ENCODE measurements around the gene EBLN1.

- TF ChIP-seq CTCF (IDR thresholded peaks at IDR 0.05; ENCODE audit: borderline replicate concordance, extremely low read depth, low read length, poor library complexity, severe bottlenecking), result no peak
- no peak for TF ChIP-seq EZH2 (IDR thresholded peaks at IDR 0.05; ENCODE audit: borderline replicate concordance, low read depth, low read length, severe bottlenecking)
Observed at GRCh38 chr10:22159979-22160378, 57.8 kb downstream of the EBLN1 start.
